Liver (tissue), 3 donors: Measurements from ENCODE around the gene TCF25.

Experiments
- ATF3 ChIP-seq: IDR thresholded peaks from 2 replicates; pipeline ENCODE4 v1.6.1; 2016; ENCODE audit warnings: antibody characterized with exemption
- CTCF ChIP-seq: fragments of 150-350 bp; IDR thresholded peaks from 2 replicates; pipeline ENCODE4 v1.5.1; 2017; ENCODE audit warnings: improper control_type of control experiment, low read depth, low read length; ENCODE audit not compliant: missing input control
- EGR1 ChIP-seq, 2 donors: IDR thresholded peaks; 2 replicates each; pipeline ENCODE4 v1.6.1; 2016 to 2018; ENCODE audit warnings: antibody characterized with exemption in 2 of 2, low read depth in 2 of 2
- FOXA1 ChIP-seq: IDR thresholded peaks from 2 replicates; pipeline ENCODE4 v1.6.1; 2016; ENCODE audit warnings: antibody characterized with exemption
- GABPA ChIP-seq, 2 donors: IDR thresholded peaks in 1 of 2; conservative IDR thresholded peaks in 1 of 2; 2 replicates each; pipeline ENCODE4 v1.6.1; 2016; ENCODE audit warnings: antibody characterized with exemption in 2 of 2, mild to moderate bottlenecking in 1 of 2, moderate library complexity in 1 of 2
- HNF4G ChIP-seq: IDR thresholded peaks from 2 replicates; pipeline ENCODE4 v1.6.1; 2016; ENCODE audit warnings: antibody characterized with exemption
- MAX ChIP-seq: IDR thresholded peaks from 2 replicates; pipeline ENCODE4 v1.6.1; 2016; ENCODE audit warnings: antibody characterized with exemption
- RAD21 ChIP-seq, 2 donors: IDR thresholded peaks; 2 replicates each; pipeline ENCODE4 v1.6.1; 2016; ENCODE audit warnings: antibody characterized with exemption in 2 of 2, mild to moderate bottlenecking in 2 of 2
- RXRA ChIP-seq, 2 donors: IDR thresholded peaks; 2 replicates each; pipeline ENCODE4 v1.6.1; 2017 to 2018; ENCODE audit warnings: antibody characterized with exemption in 2 of 2, mild to moderate bottlenecking in 1 of 2
- SP1 ChIP-seq: IDR thresholded peaks from 2 replicates; pipeline ENCODE4 v1.6.1; 2018; ENCODE audit warnings: antibody characterized with exemption, mild to moderate bottlenecking
- TAF1 ChIP-seq: conservative IDR thresholded peaks from 2 replicates; pipeline ENCODE4 v1.6.1; 2016; ENCODE audit warnings: antibody characterized with exemption, mild to moderate bottlenecking
- YY1 ChIP-seq: IDR thresholded peaks from 2 replicates; pipeline ENCODE4 v1.6.1; 2016; ENCODE audit warnings: antibody characterized with exemption, mild to moderate bottlenecking
- TF ChIP-seq, protein P1 (sequence below): IDR thresholded peaks from 2 replicates; pipeline ENCODE4 v1.6.1; 2016; ENCODE audit warnings: antibody characterized with exemption, mild to moderate bottlenecking
- donor health status: healthy.
- donor health status: healthy.

- TF ChIP-seq TAF1 (no peak), CTCF (no peak), GABPA (IDR thresholded peaks at IDR 0.05 in 1 of 2, conservative IDR thresholded peaks at IDR 0.05 in 1 of 2) (no peak), YY1 (no peak), FOXA1 (no peak), SP1 (no peak), MAX (no peak), HNF4G (no peak), RXRA (IDR thresholded peaks at IDR 0.05) (no peak), ATF3 (no peak), EGR1 (IDR thresholded peaks at IDR 0.05; ENCODE audit: low read depth in 2 of 2) (no peak), RAD21 (IDR thresholded peaks at IDR 0.05) (no peak)
- TF ChIP-seq, protein P1, sequence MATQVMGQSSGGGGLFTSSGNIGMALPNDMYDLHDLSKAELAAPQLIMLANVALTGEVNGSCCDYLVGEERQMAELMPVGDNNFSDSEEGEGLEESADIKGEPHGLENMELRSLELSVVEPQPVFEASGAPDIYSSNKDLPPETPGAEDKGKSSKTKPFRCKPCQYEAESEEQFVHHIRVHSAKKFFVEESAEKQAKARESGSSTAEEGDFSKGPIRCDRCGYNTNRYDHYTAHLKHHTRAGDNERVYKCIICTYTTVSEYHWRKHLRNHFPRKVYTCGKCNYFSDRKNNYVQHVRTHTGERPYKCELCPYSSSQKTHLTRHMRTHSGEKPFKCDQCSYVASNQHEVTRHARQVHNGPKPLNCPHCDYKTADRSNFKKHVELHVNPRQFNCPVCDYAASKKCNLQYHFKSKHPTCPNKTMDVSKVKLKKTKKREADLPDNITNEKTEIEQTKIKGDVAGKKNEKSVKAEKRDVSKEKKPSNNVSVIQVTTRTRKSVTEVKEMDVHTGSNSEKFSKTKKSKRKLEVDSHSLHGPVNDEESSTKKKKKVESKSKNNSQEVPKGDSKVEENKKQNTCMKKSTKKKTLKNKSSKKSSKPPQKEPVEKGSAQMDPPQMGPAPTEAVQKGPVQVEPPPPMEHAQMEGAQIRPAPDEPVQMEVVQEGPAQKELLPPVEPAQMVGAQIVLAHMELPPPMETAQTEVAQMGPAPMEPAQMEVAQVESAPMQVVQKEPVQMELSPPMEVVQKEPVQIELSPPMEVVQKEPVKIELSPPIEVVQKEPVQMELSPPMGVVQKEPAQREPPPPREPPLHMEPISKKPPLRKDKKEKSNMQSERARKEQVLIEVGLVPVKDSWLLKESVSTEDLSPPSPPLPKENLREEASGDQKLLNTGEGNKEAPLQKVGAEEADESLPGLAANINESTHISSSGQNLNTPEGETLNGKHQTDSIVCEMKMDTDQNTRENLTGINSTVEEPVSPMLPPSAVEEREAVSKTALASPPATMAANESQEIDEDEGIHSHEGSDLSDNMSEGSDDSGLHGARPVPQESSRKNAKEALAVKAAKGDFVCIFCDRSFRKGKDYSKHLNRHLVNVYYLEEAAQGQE, result no peak
Observed at GRCh38 chr16:89881368-89881730, 8.0 kb downstream of the TCF25 start.
